ENCODE results near the gene MAGEA9.
"Not testable (repeated sequence)": the region's sequence is repeated elsewhere in the genome, so short reads cannot be mapped to it uniquely, and the experiment has no call there.

MAGEA9 gene

DNA sequence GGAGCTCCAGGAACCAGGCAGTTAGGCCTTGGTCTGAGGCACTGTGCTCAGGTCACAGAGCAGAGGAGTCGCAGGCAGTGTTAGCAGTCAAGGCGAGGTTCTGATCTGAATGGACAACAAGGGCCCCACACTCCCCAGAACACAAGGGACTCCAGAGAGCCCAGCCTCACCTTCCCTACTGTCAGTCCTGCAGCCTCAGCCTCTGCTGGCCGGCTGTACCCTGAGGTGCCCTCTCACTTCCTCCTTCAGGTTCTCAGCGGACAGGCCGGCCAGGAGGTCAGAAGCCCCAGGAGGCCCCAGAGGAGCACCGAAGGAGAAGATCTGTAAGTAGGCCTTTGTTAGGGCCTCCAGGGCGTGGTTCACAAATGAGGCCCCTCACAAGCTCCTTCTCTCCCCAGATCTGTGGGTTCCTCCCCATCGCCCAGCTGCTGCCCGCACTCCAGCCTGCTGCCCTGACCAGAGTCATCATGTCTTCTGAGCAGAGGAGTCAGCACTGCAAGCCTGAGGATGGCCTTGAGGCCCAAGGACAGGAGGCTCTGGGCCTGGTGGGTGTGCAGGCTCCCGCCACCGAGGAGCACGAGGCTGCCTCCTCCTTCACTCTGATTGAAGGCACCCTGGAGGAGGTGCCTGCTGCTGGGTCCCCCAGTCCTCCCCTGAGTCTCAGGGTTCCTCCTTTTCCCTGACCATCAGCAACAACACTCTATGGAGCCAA lies 26.2 kb downstream of the MAGEA9 start:
- no peak for DNase-seq

DNA sequence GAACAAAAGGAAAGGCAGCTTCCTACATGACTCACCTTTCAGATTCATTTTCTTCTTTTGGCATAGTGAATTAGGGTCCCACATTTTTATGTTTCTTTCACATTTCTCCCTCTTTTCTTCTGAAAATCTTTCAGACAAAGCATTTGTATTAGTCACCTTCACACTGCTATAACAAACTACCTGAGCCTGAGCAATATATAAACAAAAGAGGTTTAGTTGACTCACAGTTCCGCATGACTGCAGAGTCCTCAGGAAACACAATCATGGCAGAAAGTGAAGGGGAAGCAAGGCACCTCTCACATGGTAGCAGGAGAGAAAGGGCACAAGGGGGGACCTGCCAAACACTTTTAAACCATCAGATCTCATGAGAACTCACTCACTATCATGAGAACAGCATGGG lies 36.9 kb downstream of the MAGEA9 start:
- no peak for DNase-seq

DNA sequence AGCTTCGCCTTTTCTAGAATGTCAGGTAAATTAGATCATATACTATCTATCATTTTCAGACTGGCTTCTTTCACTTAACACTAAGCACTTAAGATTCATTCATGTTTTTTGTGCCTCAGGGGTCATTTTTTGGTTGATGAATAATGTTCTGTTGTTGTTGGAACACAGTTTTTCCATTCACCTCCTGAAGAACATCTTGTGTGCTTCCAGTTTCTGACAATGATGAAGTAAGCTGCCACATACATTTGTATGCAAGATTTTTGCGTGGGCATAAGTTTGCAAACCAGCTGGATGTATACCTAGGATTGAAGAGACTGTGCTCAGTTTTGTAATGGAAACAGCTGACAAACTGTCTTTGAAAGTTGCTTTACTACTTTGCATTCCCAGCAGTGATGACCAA lies 37.6 kb downstream of the MAGEA9 start:
- DNase-seq: no peak

GRCh38 chrX:149825424-149825823 lies 43.7 kb downstream of the MAGEA9 start:
- peak; percentile 1 for DNase-seq

GRCh38 chrX:149827254-149827653 lies 45.5 kb downstream of the MAGEA9 start:
- no peak for DNase-seq

DNA sequence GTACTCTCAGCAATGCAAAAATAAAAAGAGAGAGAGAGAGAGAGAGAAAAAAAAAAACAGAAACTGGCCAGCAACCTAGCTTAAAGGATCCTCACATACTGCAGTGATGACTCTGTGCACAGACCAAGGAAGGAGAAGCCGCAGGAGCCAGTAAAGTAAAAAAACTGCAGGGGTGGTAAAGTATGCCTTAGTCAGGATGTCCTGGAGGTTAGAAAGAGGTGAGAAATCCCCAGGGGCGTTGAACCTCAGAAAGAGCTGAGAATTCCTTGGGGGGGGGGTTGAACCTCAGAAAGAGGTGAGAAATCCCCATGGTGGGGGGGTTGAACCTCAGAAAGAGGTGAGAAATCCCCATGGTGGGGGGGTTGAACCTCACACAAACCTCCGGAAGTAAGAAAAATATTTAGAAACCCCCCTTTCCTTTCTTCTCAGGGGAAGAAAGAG lies 48.0 kb downstream of the MAGEA9 start:
- DNase-seq: no peak

DNA sequence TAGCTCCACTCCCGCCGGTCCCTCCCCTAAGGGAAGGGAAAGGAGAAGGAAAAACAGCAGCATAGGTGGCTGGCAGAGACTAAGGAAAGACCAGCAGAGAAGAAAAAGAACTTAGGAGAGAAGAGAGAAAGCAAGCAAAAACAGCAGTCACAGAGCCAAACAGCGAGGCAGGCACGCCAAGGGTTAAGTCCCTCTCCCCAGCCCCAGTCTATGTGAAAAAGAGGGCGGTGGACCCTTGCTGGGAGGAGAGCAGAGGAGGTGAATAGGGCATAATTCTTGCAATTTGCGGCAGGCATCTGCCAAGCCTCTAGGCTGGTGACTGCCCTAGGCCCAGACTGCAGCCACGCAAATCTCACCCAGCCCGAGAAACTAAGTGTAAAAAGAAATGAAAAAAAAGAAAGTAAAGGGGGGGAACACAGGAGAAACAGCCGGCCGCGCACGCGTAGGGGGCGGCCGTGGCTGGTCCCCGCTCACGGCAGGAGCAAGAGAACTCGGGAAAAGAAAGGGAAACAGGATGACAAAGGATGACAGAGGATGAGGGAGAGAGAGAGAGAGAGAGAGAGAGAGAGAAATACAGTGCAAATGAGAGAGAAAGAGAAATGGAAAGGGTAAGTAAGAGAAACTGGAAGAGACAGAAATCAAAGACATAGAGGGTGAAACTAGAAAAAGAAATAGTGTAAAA lies 48.6 kb downstream of the MAGEA9 start:
- DNase-seq: no peak

DNA sequence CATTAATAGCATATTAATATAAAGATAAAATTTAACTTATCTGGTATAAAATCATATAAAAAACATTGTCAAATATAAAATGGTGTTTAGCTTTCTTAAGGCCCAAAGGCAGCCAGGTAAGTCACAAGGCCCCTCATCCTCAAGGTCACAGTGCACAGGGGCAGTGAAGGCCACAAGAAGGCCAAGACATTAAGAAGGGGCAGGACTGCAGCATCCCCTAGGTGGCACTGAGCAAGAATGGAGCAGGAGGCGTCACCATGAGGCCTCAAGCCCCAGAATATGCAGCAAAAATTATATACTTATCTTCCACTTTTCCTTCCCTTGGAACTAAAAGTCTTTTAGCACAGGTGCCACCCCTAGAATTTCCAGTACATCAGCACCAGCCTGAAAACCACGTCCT lies 49.7 kb downstream of the MAGEA9 start:
- no peak for DNase-seq

DNA sequence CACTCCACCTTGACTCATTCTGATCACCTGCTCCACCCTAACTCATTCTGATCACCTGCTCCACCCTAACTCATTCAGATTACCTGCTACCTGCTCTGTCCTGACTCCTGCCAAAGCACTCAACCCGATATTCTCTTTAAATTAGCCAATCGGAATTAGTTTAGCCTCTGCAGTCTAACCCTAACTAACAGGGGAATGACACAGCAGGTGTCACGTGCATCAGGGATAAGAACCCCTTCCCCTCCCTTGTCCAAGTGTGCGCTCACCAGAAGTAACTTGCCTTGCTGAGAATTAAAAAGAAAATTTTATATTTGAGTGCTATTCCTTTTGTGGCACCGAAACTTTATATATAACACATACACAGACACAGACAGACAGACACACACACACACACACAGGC lies 55.0 kb downstream of the MAGEA9 start:
- DNase-seq: not testable (repeated sequence)

DNA sequence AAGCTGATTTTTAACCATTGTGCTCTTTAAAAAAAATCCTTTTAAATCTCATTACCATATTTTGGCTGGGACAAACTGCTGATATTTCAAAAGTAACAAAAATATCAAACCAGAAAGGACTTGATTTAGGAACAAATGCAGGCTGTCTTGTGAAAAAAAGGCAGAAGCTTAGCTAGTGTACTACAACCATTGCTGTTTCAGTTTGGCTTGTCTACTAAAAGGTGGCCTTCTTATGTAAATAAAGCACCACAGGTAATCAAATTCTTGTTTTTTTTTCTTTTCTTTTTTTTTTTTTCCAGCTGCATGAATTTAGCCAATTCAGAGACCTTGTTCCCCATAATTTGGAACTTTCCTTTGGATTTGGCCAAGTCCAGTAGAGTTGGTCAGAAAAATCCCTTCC lies 55.4 kb downstream of the MAGEA9 start:
- no peak for DNase-seq
